Activated T-helper 1 cell treated with Interleukin-2 at 50 U/mL for 16 hours (primary cell): ENCODE data around the gene PSMD8.
"Not testable (repeated sequence)": the region's sequence is repeated elsewhere in the genome, so short reads cannot be mapped to it uniquely, and the experiment has no call there.

Source experiments
- DNase-seq: peaks from one replicate; pipeline ENCODE4 v3.0.0-alpha.2; 2020; ENCODE audit warnings: low read depth

PSMD8 gene

DNA sequence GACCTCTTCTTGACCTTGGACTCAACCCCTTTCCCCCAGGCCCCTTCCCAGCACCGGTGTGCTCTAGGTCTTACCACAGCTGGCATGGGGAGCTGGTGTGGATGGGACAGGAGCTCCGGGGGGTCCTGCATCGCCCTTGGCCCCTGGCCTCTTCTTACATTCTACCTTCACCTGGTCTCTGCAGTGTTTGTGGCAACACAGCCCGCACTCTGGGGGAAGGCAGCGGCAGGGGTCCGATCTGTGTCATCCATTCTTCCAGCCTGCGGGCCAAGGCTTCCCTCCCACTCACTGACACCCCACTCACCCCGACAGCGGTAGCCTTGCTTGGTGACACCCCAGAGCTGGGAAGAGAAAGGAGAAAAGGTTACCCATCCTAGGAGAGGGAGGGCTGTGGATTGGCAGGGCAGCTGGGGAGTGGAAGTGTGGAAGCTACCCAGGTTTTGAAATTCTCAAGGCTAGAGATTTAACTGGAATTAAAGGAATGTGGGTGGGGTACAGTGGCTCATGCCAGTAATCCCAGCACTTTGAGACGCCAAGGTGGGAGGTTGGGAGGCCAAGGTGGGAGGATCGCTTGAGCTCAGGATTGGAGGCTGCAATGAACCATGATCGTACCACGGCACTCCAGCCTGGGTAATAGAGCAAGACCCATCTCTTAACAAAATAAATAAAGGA, 36.8 kb downstream of the PSMD8 start:
- DNase-seq: no peak

DNA sequence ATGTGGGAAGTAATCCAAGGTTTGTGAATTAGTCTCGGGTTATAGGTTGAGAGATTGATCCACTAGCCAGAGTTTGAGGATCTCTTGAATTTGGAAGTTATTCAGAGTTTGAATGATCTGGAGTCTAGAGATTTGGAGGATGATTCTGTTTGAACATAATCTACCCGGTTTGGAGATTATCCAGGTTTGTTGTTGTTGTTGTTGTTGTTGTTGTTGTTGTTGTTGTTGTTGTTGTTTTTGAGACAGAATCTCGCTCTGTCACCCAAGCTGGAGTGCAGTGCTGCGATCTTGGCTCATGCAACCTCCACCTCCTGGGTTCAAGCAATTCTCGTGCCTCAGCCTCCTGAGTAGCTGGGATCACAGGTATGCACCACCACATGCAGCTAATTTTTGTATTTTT, 37.5 kb downstream of the PSMD8 start:
- DNase-seq: not testable (repeated sequence)

DNA sequence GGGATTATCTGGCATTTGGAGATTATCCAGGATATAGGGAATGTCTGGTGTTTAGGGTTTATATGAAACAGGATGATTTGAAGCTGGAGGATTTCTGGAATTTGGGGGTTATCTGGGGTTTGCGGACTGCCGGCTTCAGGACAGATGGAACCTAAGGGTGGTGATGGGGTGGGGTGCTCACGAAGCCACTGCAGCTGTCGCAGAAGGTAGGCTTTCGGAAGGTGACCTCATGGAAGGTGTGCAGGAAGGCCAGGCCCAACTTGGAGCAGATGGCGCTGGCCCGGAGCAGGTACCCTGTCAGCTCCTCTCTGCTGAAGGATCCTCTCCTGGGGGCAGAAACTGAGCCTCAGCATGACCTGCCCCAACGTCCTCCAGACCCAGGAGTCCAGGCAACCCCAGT, 38.1 kb downstream of the PSMD8 start:
- DNase-seq: no peak

DNA sequence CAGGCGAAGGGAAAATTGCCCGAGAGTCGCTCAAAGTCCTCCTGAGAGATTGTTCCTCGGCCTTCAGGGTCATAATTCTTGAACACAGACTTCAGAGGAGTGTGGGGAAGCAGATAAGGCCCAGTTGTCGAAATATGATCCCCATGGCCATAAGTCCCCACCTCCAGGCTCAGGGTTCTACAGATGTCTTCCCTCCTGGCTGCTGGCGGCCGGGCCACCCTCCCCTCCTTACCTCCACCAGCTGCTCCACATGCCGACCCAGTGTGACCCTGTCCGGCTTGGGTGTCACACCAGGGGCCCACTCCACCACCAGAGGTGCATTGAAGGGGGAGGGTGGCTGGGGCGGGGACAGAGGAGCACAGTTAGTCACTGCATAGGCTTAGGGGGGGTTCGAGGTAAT, 38.6 kb downstream of the PSMD8 start:
- no peak for DNase-seq

DNA sequence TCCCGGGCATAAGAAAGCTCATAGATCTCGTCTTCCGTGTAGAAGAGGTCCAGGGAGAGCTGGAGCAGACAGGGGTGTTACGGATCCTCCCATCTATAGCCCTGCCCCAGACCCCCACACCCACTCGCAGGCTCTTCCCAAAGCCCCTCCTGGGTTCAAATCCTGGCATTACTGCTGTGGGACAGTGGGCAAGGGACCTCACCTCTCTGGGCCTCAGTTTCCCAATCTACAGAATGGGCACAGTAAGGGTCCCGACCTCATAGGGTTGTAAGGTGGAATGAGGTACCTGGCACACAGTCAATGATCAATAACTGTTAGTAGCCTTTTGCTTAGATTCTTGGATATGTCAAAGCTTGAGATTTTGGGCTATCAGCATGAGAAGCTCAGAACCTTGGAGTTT, 39.0 kb downstream of the PSMD8 start:
- DNase-seq: no peak

DNA sequence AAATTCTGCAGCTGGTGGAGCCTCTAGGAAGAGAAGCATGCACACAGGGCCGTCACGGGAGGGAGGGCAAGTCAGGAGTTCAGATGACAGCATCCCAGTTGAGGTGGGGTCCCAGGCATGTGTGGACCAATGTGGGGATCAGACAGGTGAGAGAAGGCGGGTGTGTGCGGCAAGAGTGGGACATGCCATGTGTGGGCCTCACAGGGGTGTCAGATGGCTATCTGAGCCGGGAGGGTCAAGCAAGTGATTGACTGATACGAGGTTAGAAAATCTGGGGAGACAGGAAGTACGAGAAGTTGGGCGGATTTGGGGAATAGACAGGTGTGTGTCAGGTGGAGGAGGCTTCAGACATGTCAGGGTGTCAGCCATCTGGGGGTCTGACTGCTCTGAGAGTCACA, 42.8 kb downstream of the PSMD8 start:
- no peak for DNase-seq

DNA sequence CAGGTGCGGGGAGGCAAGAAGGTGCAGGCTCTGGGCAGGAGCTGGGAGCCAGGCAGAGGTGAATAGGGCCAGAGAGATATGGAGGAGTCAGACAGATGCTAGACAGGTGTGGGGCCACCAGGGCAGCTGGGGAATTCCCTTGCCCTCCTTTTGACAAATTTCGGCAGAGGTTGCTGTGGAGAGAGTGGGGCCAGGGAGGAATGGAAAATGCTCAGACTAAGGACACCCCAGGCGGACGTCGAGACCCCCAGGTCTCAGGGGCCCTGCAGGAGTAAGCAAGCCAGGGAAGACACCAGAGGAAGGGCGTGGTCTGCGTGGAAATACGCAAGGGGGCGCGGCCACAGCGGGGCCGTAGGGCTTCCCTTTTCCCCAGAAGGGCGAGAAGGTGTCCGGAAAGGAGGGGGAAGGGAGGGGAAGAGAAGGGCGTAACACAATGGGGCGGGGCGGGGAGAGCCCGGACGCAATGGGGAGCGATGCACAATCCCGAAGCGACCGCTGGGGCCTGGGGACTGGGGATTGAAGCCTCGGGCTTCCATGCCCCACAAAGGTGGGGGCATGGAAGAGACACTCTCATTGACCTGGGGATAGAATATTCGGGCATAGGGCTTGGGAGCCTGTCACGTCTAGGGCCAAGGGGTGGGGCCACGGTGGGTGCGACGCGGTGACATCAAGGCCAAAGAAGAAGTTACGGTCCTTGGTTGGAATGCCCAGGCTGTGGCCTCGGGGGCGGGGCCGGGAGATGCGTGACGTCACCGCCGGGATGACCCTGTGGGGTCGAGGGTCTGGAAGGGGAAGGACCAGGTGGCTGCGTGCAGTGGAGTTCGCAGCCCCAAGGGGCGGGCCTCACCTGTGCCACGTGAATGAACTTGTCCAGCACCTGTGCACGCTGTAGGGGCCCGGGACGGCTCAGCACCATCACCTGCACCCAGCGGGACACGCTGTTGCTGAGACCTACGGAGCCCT, 43.5 kb downstream of the PSMD8 start:
- peak; percentile 34 for DNase-seq

DNA sequence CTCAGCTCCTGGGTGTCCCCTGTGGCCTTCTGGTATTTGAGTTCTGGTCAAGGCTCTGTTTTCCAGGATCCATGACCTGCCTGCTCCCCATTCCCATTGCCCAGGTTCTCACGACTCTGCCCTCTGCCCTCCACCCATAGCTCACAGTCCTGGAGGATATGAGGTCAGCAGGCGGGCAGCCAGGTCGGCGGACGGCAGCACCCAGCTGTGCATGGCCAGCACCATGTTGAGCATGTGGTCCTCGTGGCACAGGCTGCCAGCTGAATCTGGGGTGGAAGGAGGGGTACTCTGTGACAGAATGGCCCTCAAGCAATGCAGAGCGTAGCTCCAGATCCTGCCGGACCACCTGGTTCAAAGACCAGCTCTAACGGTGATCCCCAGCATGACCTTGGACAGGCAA, 46.6 kb downstream of the PSMD8 start:
- DNase-seq: no peak

DNA sequence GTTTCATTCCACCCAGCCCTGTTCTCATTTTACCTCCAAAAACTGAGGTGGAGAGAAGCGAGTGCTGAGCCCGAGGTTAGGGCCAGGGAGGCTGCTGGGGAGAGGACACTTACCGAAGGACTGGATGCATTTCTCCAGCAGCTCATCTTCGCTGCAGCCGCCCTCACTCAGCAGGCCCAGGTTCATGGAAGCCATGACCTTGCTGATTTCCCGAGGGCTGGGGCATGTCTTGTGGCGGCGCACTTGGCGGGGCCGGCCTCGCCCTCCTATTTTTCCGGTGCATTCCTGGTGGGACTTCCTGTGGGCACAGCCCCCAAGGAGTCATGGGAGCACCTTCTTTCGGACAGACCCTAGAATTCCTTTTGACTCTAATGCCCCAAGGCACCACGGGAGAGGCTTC, 47.5 kb downstream of the PSMD8 start:
- no peak for DNase-seq

DNA sequence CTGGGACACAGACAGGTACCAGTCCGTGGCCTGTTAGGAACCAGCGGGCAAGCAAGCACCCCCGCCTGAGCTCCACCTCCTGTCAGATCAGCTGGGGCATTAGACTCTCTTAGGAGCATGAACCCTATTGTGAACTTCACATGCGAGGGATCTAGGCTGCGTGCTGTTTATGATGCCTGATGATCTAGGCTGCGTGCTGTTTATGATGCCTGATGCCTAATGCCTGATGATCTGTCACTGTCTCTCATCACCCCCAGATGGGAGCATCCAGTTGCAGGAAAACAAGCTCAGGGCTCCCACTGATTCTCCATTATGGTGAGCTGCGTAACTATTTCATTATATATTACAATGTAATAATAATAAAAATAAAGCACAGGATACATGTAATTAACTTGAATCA, 48.1 kb downstream of the PSMD8 start:
- DNase-seq: no peak

DNA sequence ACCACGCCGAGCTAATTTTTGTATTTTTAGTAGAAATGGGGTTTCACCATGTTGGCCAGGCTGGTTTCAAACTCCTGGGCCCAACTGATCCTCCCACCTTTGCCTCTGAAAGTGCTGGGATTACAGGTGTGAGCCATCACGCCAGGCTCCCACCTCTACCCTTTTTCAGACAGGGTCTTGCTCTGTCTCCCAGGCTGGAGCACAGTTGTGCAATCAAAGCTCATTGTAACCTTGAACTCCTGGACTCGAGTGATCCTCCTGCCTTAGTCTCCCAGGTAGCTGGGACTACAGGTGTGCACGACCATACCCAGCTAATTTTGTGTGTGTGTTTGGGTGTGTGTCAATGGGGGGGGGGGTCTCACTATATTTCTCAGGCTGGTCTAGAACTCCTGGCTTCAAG, 49.9 kb downstream of the PSMD8 start:
- no peak for DNase-seq

DNA sequence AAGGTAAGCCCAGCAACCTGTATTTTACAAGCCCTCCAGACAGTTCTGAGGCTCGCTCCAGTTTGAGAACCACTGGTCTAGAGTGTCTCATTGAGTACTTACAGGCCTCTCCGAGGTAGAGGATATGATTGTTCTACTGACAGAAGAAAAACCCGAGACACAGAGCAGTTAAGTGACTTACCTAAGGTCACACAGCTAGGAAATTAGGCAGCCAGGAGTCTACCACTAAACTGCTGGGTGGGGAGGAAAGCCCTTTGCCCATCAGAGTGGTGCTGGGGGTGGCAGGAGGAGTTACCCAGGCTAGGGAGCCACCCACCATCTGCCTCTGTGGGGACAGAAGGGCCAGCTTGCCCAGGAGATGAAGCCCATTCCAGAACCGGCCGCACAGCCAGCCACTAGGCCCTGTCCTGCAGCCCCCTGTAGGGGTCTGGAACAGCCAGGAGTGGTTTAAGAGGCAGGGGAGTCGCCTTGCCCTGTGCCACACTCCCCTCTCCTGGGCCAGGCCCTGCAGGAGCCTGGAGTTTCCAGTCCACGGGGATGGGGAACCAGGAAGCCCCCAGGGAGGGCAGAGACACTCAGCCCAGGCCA, 50.9 kb downstream of the PSMD8 start:
- no peak for DNase-seq

DNA sequence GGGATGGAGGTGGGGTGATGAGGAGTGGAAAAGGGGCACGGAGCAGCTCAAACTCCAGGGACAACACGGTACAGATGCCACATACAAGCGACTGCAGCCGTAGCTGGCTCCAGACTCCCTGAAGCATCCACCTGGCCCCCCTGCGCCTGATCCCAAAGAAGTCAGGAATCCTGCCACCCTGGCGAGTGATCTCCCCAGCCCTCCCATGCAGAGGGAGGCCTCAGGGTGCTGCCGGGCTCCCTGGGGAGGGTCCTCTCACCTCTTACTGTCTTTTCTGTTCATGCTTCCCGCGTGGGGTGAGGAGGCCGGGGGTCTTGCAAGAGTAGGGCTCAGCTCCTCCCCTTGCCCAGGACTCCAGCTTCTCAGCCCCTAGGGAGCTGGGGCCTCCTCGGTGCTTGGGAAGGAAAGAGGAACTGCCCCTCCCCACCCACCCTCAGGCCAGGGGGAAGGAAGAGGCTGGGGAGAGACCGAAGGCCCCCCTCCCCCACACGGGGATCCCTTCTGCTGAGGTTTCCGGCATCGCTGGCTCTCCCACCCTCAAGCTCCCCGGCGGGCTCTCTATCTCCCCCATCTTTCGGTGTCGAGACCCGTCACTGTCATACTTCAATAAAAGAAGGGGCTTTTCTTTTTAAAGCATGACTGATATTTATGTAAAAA, 51.6 kb downstream of the PSMD8 start, which contains the start of gene RASGRP4:
Gene RASGRP4, minus strand, starts transcription at position 410 of the 657 bp plus-strand sequence. Its CDS starts 128 bp downstream, at position 282.
- DNase-seq: no peak

DNA sequence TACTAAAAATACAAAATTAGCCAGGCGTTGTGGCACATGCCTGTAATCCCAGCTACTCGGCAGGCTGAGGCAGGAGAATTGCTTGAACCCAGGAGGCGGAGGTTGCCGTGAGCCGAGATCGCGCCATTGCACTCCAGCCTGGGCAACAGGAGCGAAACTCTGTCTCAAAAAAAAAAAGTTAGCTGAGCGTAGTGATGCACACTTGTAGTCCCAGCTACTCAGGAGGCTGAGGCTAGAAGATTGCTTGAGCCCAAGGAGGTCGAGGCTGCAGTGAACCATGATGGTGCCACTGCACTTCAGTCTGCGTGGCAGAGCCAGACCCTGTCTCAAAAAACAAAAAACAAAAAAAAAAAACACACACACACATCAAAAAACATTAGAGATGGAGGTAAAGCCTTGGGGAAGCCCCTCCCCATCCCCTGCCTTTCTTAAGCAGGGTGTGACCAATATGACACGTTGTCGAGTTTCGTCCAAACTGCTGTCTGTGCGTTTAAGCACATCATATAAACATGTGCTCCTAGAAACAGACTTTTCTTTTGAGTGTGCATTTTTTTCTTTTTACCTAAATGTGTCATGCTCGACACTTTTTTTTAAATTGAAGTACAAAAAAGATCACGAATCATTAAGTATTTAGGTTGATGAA, 52.8 kb downstream of the PSMD8 start:
- not testable (repeated sequence) for DNase-seq

DNA sequence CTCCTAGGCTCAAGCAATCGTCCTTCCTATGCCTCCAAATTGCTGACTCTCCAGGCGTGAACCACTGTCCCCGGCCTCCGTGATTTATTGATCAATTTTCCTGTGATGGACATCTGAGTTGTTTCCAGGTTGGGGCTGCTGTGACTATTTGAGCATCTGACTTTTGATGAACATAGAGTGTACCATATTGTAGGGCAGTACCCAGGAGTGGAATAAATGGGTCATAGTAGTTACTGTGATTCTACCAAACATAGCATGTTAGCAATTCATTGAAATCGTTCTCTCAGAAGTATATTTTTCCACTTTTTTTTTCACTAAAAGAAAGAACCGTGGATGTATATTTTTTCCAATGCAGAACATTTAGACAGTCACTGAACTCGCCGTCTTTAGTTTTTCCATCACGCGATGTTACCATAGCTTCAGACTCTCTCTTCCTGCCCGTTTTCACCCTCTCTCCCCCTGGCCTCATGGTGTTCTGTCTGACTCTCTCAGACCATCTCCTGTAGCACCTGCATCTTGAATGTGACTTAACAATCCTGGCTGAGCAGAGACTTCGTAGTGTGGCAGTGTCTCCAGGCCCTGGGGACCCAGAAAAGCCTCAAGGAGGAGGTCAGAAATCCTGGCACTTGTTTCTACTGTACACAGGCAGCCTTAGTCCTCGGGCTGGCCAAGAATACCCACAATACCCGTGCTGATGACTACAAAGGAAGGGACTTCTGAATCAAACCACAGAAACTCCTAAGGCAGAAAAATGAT, 54.9 kb downstream of the PSMD8 start:
- no peak for DNase-seq

DNA sequence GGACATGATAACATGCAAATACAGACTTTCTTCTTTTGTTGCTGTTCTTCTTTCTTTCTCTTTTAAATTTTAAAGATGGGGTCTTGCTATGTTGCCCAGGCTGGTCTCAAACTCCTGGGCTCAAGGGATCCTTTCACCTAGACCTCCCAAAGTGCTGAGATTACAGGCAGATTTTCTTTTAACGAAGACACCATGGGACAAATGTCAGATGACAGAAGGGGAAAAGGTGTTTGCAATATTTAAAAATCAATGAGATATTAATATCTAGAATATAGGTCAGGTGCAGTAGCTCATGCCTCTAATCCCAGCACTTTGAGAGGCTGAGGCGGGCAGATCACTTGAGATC, 55.4 kb downstream of the PSMD8 start:
- DNase-seq: no peak

DNA sequence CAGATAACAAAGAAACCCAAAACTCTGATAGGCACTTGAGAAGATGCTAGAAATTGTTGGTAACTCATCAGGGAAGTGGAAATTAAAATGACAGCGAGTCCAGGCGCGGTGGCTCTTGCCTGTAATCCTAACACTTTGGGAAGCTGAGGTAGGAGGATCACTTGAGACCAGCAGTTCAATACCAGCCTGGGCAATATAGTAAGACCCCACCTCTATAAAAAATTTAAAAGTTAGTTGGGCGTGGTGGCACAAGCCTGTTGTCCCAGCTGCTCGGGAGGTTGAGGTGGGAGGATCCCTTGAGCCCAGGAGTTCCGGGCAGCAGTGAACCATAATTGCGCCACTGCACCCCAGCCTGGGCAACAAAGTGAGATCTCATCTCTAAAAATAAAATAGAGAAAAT, 56.6 kb downstream of the PSMD8 start:
- DNase-seq: no peak

DNA sequence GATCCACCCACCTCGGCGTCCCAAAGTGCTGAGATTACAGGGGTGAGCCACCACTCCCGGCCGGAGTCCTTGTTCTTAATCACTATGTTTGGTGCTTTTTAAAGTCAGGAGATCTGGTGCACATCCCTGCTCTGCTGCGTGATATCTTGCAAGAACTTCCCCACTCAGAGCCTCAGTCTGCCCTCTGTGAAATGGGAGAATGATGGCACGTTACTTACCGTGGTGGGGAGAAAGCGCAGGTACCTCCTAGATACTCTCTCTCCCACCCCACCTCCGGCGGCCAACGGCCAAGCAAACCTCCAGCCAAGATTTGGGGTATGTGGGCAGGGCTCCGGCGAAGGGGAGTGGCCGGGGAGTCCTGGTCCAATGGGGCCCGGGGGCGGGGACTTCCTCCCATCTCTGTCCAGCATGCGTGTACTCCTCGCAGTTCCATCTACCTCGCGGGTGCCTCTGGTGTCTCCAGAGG, 58.9 kb downstream of the PSMD8 start, which contains the start of gene RYR1:
Gene RYR1, plus strand, starts transcription at position 424 of the 466 bp plus-strand sequence. CDS start 139 bp downstream, outside the sequence.
- no peak for DNase-seq
